ENCODE measurements around the gene CCDC191. TPM values are rescaled to one million over a fixed set of nuclear protein-coding genes. Genes with fewer than 3 reads are reported as not detected.

CCDC191 gene
- total and polyA plus RNA-seq, 9 donors, result 3.1 to 15.0 (median 5.3) TPM

DNA sequence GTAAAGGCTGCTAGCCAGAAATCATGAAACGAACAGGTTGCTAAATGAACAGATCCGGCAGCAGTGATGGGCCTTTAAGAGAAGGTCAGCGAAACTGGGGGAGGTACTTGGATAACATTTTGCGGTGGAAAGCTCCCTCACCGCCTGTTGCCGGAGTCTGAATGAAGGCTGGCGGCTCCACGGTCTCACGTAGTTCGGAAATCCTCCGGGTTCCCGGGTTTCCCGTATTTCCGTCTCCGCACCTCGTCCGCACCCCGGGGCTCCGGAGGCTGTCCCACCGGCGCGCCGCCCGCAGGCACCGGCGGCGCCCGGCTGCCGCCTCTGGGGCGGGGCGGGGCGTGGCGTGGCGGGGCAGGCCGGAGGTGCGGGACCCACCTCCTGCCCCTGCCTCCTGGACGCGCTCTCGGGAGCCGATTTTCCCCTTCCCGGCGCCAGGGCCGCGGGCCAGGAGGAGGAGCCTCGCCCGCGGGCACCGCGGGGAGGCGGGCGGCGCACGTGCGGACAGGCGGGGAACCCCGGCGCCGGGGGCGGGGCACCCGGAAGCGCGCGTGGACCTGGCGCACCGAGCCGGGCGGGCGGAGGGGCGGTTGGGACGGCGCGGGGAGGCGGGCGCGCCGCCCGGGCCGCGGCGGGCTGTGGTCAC is 108.8 kb downstream of the CCDC191 start, which contains the start of gene ZDHHC23:
TSS of gene ZDHHC23 (plus strand) at position 642 of the 643 bp plus-strand sequence. CDS start 790 bp downstream, outside the sequence.
- Histone ChIP-seq H3K9me3 (no peaks in the 10 kb centered on the region), H3K4me1 (ENCODE audit: insufficient read depth) (no peaks in the 10 kb centered on the region), H3K4me3 (peak within 1 kb of the TSS; percentile 66), H3K36me3 (no peaks in the 10 kb centered on the region), H3K27me3 (no peaks in the 10 kb centered on the region), H3K27ac (peak within 1 kb of the TSS in 1 of 2 donors; percentile 27)
- intact Hi-C loops (cut with DNase I), result no loop called here
- TF ChIP-seq, protein P1, sequence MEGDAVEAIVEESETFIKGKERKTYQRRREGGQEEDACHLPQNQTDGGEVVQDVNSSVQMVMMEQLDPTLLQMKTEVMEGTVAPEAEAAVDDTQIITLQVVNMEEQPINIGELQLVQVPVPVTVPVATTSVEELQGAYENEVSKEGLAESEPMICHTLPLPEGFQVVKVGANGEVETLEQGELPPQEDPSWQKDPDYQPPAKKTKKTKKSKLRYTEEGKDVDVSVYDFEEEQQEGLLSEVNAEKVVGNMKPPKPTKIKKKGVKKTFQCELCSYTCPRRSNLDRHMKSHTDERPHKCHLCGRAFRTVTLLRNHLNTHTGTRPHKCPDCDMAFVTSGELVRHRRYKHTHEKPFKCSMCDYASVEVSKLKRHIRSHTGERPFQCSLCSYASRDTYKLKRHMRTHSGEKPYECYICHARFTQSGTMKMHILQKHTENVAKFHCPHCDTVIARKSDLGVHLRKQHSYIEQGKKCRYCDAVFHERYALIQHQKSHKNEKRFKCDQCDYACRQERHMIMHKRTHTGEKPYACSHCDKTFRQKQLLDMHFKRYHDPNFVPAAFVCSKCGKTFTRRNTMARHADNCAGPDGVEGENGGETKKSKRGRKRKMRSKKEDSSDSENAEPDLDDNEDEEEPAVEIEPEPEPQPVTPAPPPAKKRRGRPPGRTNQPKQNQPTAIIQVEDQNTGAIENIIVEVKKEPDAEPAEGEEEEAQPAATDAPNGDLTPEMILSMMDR (IDR thresholded peaks at IDR 0.05), result no peak
- TF ChIP-seq POLR2A (IDR thresholded peaks at IDR 0.05) (no peak), EP300 (IDR thresholded peaks at IDR 0.05) (no peak)
- WGBS, 3 donors, result 0 to 1% (median 1%) methylated on average over 12 to 74 of the region's 80 CpGs
- peak; percentile 67 to 80 (median 73) for DNase-seq

DNA sequence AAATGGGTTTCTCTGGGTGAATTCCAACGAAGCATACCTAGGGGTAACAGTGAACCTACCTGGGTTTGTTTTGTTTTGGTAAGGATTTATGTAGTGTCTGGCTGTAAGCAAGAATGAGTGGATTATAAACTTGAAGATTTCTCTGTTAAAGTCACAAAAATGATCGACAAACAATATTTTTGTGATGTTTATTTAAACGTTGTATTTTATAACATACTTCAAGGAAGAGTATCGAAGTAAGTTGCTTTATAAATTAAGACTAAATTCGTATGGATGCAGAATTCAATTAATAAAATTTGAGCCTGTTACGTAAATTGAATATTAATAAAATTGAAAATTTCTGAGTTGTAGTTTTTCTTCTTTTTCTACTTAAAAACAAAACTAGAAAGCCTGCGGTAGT is 109.5 kb downstream of the CCDC191 start:
- H3K36me3 ChIP-seq, result no peaks in the 10 kb centered on the region
- no peaks in the 10 kb centered on the region for H3K9me3 ChIP-seq
- DNase-seq, result no peak
- intact Hi-C loops (cut with DNase I), result no loop called here
- no peaks in the 10 kb centered on the region for H3K27me3 ChIP-seq
- peak overlapping the region; percentile 66 for H3K4me3 ChIP-seq
- TF ChIP-seq, protein P1 (IDR thresholded peaks at IDR 0.05), result no peak
- TF ChIP-seq EP300 (IDR thresholded peaks at IDR 0.05) (no peak), POLR2A (IDR thresholded peaks at IDR 0.05) (no peak)
- peak overlapping the region in 1 of 2 donors; percentile 27 for H3K27ac ChIP-seq
- H3K4me1 ChIP-seq (ENCODE audit: insufficient read depth), result no peaks in the 10 kb centered on the region
- WGBS, 3 donors, result 78 to 80% (median 79%) methylated on average over 7 of the region's 7 CpGs

DNA sequence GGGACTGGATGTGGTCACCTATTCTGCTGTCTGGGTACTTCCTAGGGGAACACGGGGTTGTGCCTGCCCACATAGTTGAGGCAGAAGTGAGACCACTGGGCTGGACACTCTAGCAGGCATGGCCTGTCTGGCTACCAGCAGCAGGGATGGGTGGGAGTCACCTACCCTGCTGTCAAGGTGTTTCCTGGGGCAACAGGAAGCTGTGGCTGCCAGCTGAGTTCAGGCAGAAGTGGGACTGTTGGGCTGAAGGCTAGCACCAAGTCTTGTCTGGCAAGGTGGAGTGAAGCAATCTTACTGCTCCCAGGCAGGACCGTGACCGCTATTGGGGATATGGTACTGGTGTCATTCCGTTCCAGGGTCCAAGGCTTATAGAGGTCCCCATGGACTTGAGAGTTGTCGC is 128.8 kb downstream of the CCDC191 start:
- intact Hi-C loops (cut with DNase I), result no loop called here
- Histone ChIP-seq H3K36me3 (no peaks in the 10 kb centered on the region), H3K4me3 (no peak overlapping the region), H3K4me1 (ENCODE audit: insufficient read depth) (no peaks in the 10 kb centered on the region), H3K9me3 (no peaks in the 10 kb centered on the region), H3K27me3 (no peaks in the 10 kb centered on the region), H3K27ac (no peak overlapping the region)
- 88 to 99% (median 92%) methylated on average over 5 of the region's 5 CpGs for WGBS, 3 donors
- no peak for TF ChIP-seq POLR2A (IDR thresholded peaks at IDR 0.05)
- TF ChIP-seq, protein P1 (IDR thresholded peaks at IDR 0.05), result no peak
- no peak for TF ChIP-seq EP300 (IDR thresholded peaks at IDR 0.05)
- no peak for DNase-seq

DNA sequence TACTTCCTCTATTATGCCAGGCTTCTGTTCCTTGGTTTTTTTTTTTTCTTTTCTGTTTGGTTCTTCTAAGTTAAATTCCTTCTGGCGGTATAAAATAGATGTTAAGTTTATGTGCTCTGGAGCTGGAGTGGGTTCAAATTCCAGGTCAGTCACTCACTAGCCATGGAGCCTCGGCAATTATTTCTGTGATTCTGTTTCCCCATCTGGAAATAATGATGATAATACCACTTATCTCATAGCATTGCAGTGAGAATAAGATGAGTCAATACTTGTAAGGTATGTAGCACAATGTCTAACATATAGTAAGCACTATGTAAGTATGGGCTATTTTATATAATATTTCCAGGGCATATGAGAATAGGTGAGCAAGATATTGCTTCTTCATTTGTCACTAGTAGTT is 141.7 kb downstream of the CCDC191 start:
- H3K9me3 ChIP-seq, result no peaks in the 10 kb centered on the region
- H3K4me1 ChIP-seq (ENCODE audit: insufficient read depth), result no peaks in the 10 kb centered on the region
- H3K27ac ChIP-seq, result no peak overlapping the region
- H3K27me3 ChIP-seq, result no peaks in the 10 kb centered on the region
- TF ChIP-seq POLR2A (IDR thresholded peaks at IDR 0.05) (no peak), EP300 (IDR thresholded peaks at IDR 0.05) (no peak)
- TF ChIP-seq, protein P1 (IDR thresholded peaks at IDR 0.05), result no peak
- no peaks in the 10 kb centered on the region for H3K36me3 ChIP-seq
- intact Hi-C loops (cut with DNase I), result loop anchor here in 1 of 4 donors (10.0 kb wide), 1 partner anchor 80 kb away; the partner anchor contains the start of gene GRAMD1C
- 21 to 35% (median 31%) methylated on average over 2 of the region's 2 CpGs for WGBS, 3 donors
- no peak for DNase-seq
- no peak overlapping the region for H3K4me3 ChIP-seq

Other genes with a start within 250 kb of the CCDC191 start
- gene GRAMD1C, start 217.7 kb downstream of the CCDC191 start, total RNA-seq, result 10 to 100 TPM in 1 of 7 donors, 1 to 10 TPM in 5, under 1 TPM in 1; 0.35 to 10.7 (median 1.8) TPM
- gene GRAMD1C, start 217.7 kb downstream of the CCDC191 start, polyA plus RNA-seq, result 1 to 10 TPM in 1 of 2 donors, under 1 TPM in 1; 0.75 to 1.9 TPM
- 1 to 10 TPM; 1.4 to 6.7 (median 3.0) TPM for gene ZDHHC23, start 108.5 kb downstream of the CCDC191 start, total RNA-seq
- gene ZDHHC23, start 108.5 kb downstream of the CCDC191 start, polyA plus RNA-seq, result 1 to 10 TPM in 1 of 2 donors, under 1 TPM in 1; 0.80 to 2.9 TPM
- 10 to 100 TPM; 13.0 to 32.6 (median 20.8) TPM for gene QTRT2, start 211 bp upstream of the CCDC191 start, total RNA-seq
- 10 to 100 TPM in 1 of 2 donors, 1 to 10 TPM in 1; 6.4 to 15.4 TPM for gene QTRT2, start 211 bp upstream of the CCDC191 start, polyA plus RNA-seq
- not detected for gene DRD3, start 122.5 kb upstream of the CCDC191 start, total RNA-seq
- not detected for gene DRD3, start 122.5 kb upstream of the CCDC191 start, polyA plus RNA-seq
- gene ZNF80, start 181.1 kb upstream of the CCDC191 start, total RNA-seq, result under 1 TPM in 1 of 7 donors, not detected in 6; 0.12 TPM
- under 1 TPM in 1 of 2 donors, not detected in 1; 0.02 TPM for gene ZNF80, start 181.1 kb upstream of the CCDC191 start, polyA plus RNA-seq
- gene TIGIT, start 237.5 kb upstream of the CCDC191 start, total RNA-seq, result under 1 TPM in 3 of 7 donors, not detected in 4; 0.12 to 0.35 (median 0.28) TPM
- under 1 TPM; 0.07 to 1.00 TPM for gene TIGIT, start 237.5 kb upstream of the CCDC191 start, polyA plus RNA-seq